Measurements from ENCODE around the gene SPIRE1. TPM values are rescaled to one million over a fixed set of nuclear protein-coding genes. Genes with fewer than 3 reads are reported as not detected.

SPIRE1 gene
- total RNA-seq, 1 experiment from 2014 or later: 16.6 TPM

GRCh38 chr18:12668041-12668440 is 10.1 kb upstream of the SPIRE1 start:
- Histone ChIP-seq H2AFZ (ENCODE audit: low read length) (no peak overlapping the region), H2BK12ac (ENCODE audit: insufficient read length, low read depth, low read length) (no peak overlapping the region), H4K8ac (replicated peaks; ENCODE audit: insufficient read length, low read depth, low read length) (no peak overlapping the region), H3K4me1 (ENCODE audit: insufficient read depth, low read length) (no peaks in the 10 kb centered on the region), H3K79me2 (ENCODE audit: insufficient read depth, low read length) (no peaks in the 10 kb centered on the region), H2AK5ac (ENCODE audit: insufficient read length, low read length) (no peak overlapping the region), H2BK120ac (ENCODE audit: low read depth, low read length, poor library complexity, severe bottlenecking) (no peak overlapping the region), H3K4me2 (ENCODE audit: insufficient read depth, insufficient read length, low read length) (no peak overlapping the region), H3K23me2 (ENCODE audit: insufficient read length, low read depth, low read length, poor library complexity, severe bottlenecking) (no peaks in the 10 kb centered on the region), H3K27me3 (ENCODE audit: insufficient read depth, low read length) (no peaks in the 10 kb centered on the region), H4K5ac (ENCODE audit: insufficient read length, low read depth, low read length) (no peak overlapping the region), H3K9me3 (ENCODE audit: control insufficient read depth, low read depth, low read length) (no peaks in the 10 kb centered on the region), H3K14ac (ENCODE audit: insufficient read depth, low read length) (no peak overlapping the region), H4K91ac (ENCODE audit: insufficient read length, low read depth, low read length) (no peak overlapping the region), H3K4ac (ENCODE audit: low read depth, low read length) (no peak overlapping the region), H3K79me1 (ENCODE audit: insufficient read depth, low read depth, low read length, poor library complexity, severe bottlenecking) (no peaks in the 10 kb centered on the region), H3K56ac (ENCODE audit: insufficient read length, low read depth, low read length) (no peak overlapping the region), H2BK15ac (ENCODE audit: low read depth, low read length) (no peak overlapping the region), H3K9ac (ENCODE audit: extremely low read depth, insufficient read length, low read length) (no peak overlapping the region), H2BK5ac (ENCODE audit: insufficient read length, low read length) (no peak overlapping the region), H3K18ac (ENCODE audit: insufficient read length, low read depth, low read length) (no peak overlapping the region), H3T11ph (ENCODE audit: low read length) (no peak overlapping the region), H2BK20ac (ENCODE audit: low read depth, low read length, poor library complexity, severe bottlenecking) (no peak overlapping the region), H3K27ac (ENCODE audit: insufficient read length, low read depth, low read length) (no peak overlapping the region), H3K23ac (ENCODE audit: insufficient read length, low read depth, low read length) (no peak overlapping the region), H4K20me1 (ENCODE audit: control insufficient read depth, insufficient read depth, insufficient read length) (no peaks in the 10 kb centered on the region)
- Mint-ChIP-seq H3K36me3 (ENCODE audit: insufficient read depth in 1 of 3, low read depth in 3 of 3) (peaks cover 2 to 20% (median 8%) of the 10 kb centered on the region in 3 experiments; a peak in 5 of 7 replicates), H3K27me3 (ENCODE audit: low read depth) (no peaks in the 10 kb centered on the region), H3K4me3 (no peak overlapping the region), H3K4me1 (no peaks in the 10 kb centered on the region), H3K27ac (no peak overlapping the region), H3K9me3 (no peaks in the 10 kb centered on the region)
- no CpG with 5 or more reads among the region's 5 CpGs for WGBS (ENCODE audit: extremely low coverage, insufficient read length, low lambda C conversion rate)
- DNase-seq: no peak
- TF ChIP-seq CTCF (conservative IDR thresholded peaks at IDR 0.05): no peak

Data from H9 (cell line).